ENCODE data around the gene KAZN.

KAZN gene

GRCh38 chr1:14652840-14653239 lies 54.4 kb downstream of the KAZN start:
- no peak for TF ChIP-seq CTCF (IDR thresholded peaks at IDR 0.05; ENCODE audit: low read depth, low read length)
- no peak overlapping the region for H3K4me3 ChIP-seq (ENCODE audit: low read depth, low read length)

GRCh38 chr1:14653461-14653960 lies 55.0 kb downstream of the KAZN start:
- no peak for TF ChIP-seq CTCF (IDR thresholded peaks at IDR 0.05; ENCODE audit: low read depth, low read length)
- H3K4me3 ChIP-seq (ENCODE audit: low read depth, low read length) = no peak overlapping the region

- H3K4me3 ChIP-seq (ENCODE audit: low read depth, low read length) = no peak overlapping the region
- TF ChIP-seq CTCF (IDR thresholded peaks at IDR 0.05; ENCODE audit: low read depth, low read length) = no peak
These were observed 56.1 kb downstream of the KAZN start for GRCh38 chr1:14654554-14654953.

GRCh38 chr1:14655385-14655784 lies 56.9 kb downstream of the KAZN start:
- H3K4me3 ChIP-seq (ENCODE audit: low read depth, low read length) = no peak overlapping the region
- TF ChIP-seq CTCF (IDR thresholded peaks at IDR 0.05; ENCODE audit: low read depth, low read length) = no peak

- no peak for TF ChIP-seq CTCF (IDR thresholded peaks at IDR 0.05; ENCODE audit: low read depth, low read length)
- H3K4me3 ChIP-seq (ENCODE audit: low read depth, low read length) = no peak overlapping the region
These were observed 58.0 kb downstream of the KAZN start for GRCh38 chr1:14656384-14656937.

- no peak for TF ChIP-seq CTCF (IDR thresholded peaks at IDR 0.05; ENCODE audit: low read depth, low read length)
- no peak overlapping the region for H3K4me3 ChIP-seq (ENCODE audit: low read depth, low read length)
These were observed 60.2 kb downstream of the KAZN start for GRCh38 chr1:14658642-14659041.

GRCh38 chr1:14659913-14660312 lies 61.4 kb downstream of the KAZN start:
- no peak overlapping the region for H3K4me3 ChIP-seq (ENCODE audit: low read depth, low read length)
- TF ChIP-seq CTCF (IDR thresholded peaks at IDR 0.05; ENCODE audit: low read depth, low read length) = no peak
